Spleen (tissue), 7 donors: Measurements from ENCODE around the gene KIAA1549.

Source experiments
- CTCF ChIP-seq, 11 experiments: fragments of 200-600 bp in 7 of 11; fragments of 450-650 bp in 4 of 11; sonication (generic) in 4 of 11; IDR thresholded peaks in 8 of 11; conservative IDR thresholded peaks in 3 of 11; 1 replicate in 7 of 11; 2 replicates in 4 of 11; pipeline versions ENCODE4 v1.4.0 to v1.8.0; 2016 to 2021; ENCODE audit warnings: antibody characterized with exemption in 11 of 11, inconsistent platforms in 4 of 11, mild to moderate bottlenecking in 1 of 11
- POLR2A ChIP-seq, 3 donors: fragments of 450-650 bp; IDR thresholded peaks; one replicate each; pipeline ENCODE4 v1.5.1; 2017; ENCODE audit warnings: antibody characterized with exemption in 3 of 3, mild to moderate bottlenecking in 1 of 3
- POLR2AphosphoS5 ChIP-seq, 3 donors: sonication (generic); formaldehyde crosslinking; IDR thresholded peaks; one replicate each; pipeline ENCODE4 v1.5.1; 2017; ENCODE audit warnings: antibody characterized with exemption in 3 of 3
- donor health status: DM: no; HTN: no; CAD: no; lungs with moderate emphysema.
- donor health status: DM: no; HTN: no; CAD: no.
- donor health status: DM: no; HTN: no; CAD: no.

GRCh38 chr7:138879356-138879755 is 101.8 kb downstream of the KIAA1549 start:
- no peak for TF ChIP-seq CTCF (IDR thresholded peaks at IDR 0.05 in 8 of 11, conservative IDR thresholded peaks at IDR 0.05 in 3 of 11)
- no peak for TF ChIP-seq POLR2A (IDR thresholded peaks at IDR 0.05)
- TF ChIP-seq POLR2AphosphoS5 (IDR thresholded peaks at IDR 0.05): no peak
